ENCODE data around the gene TP63. TPM values are rescaled to one million over a fixed set of nuclear protein-coding genes. Genes with fewer than 3 reads are reported as not detected.
"Not testable (repeated sequence)": the region's sequence is repeated elsewhere in the genome, so short reads cannot be mapped to it uniquely, and the experiment has no call there.

Gene TP63
- polyA plus RNA-seq, 1 experiment: not detected

DNA sequence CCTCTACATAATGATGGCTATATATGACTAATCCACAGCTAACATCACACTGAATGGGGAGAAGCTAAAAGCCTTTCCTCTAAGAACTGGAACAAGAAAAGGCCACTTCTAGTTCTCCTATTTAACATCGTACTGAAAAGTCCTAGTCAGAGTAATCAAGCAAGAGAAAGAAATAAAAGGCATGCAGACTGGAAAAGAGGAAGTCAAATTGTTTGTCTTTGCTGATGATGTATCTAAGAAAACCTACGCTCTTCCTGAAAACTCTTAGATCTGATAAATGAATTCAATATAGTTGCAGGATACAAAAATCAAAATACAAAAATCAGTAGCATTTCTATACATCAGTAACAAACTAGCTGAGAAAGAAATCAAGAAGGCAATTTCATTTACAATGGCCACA, 116.9 kb downstream of the TP63 start:
- TF ChIP-seq, protein P1, sequence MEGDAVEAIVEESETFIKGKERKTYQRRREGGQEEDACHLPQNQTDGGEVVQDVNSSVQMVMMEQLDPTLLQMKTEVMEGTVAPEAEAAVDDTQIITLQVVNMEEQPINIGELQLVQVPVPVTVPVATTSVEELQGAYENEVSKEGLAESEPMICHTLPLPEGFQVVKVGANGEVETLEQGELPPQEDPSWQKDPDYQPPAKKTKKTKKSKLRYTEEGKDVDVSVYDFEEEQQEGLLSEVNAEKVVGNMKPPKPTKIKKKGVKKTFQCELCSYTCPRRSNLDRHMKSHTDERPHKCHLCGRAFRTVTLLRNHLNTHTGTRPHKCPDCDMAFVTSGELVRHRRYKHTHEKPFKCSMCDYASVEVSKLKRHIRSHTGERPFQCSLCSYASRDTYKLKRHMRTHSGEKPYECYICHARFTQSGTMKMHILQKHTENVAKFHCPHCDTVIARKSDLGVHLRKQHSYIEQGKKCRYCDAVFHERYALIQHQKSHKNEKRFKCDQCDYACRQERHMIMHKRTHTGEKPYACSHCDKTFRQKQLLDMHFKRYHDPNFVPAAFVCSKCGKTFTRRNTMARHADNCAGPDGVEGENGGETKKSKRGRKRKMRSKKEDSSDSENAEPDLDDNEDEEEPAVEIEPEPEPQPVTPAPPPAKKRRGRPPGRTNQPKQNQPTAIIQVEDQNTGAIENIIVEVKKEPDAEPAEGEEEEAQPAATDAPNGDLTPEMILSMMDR (IDR thresholded peaks at IDR 0.05; ENCODE audit: insufficient read depth, low read depth, low read length): no peak
- no peaks in the 10 kb centered on the region for H3K27me3 ChIP-seq (ENCODE audit: control insufficient read depth, insufficient read depth, low read length)
- H3K36me3 ChIP-seq (ENCODE audit: control insufficient read depth, insufficient read depth, low read length): no peaks in the 10 kb centered on the region
- DNase-seq (ENCODE audit: low read depth): no peak
- CTCF ChIA-PET: no interaction called here
- H3K4me3 ChIP-seq (ENCODE audit: low read depth, low read length): no peak overlapping the region
- POLR2A ChIA-PET: no interaction called here

DNA sequence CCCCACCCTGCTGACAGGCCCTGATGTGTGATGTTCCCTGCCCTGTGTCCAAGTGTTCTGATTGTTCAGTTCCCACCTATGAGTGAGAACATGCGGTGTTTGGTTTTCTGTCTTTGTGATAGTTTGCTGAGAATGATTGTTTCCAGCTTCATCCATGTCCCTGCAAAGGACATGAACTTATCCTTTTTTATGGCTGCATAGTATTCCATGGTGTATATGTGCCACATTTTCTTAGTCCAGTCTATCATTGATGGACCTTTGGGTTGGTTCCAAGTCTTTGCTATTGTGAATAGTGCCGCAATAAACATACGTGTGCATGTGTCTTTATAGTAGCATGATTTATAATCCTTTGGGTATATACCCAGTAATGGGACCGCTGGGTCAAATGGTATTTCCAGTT, 119.8 kb downstream of the TP63 start:
- H3K4me3 ChIP-seq (ENCODE audit: low read depth, low read length); POLR2A ChIA-PET; H3K36me3 ChIP-seq (ENCODE audit: control insufficient read depth, insufficient read depth, low read length); CTCF ChIA-PET; H3K27me3 ChIP-seq (ENCODE audit: control insufficient read depth, insufficient read depth, low read length); DNase-seq (ENCODE audit: low read depth): not testable (repeated sequence)

DNA sequence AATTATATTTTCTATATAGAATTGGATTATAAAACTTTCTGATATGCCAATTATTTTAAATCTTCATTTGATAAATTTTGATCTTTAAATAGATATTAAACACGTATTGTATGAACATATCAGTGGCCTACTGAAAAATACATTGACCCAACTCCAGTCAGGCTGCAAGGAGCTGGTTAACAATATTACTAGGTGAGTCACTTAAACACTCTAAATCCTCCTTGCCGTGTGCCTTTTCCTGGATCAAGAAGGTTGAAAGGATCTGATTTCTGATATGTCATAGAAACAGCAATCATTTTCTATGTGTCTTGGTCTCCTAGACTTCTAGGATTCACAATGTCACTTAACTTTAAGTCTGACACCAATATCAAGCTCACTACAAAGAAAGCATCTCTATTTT, 123.2 kb downstream of the TP63 start:
- H3K4me3 ChIP-seq (ENCODE audit: low read depth, low read length): no peak overlapping the region
- no peak for DNase-seq (ENCODE audit: low read depth)
- CTCF ChIA-PET: interaction anchor here (1.2 kb wide), 1 partner anchor 10 kb away, joined by 3 read pairs; no protein-coding TSS in a partner anchor
- H3K27me3 ChIP-seq (ENCODE audit: control insufficient read depth, insufficient read depth, low read length): no peaks in the 10 kb centered on the region
- POLR2A ChIA-PET: no interaction called here
- no peaks in the 10 kb centered on the region for H3K36me3 ChIP-seq (ENCODE audit: control insufficient read depth, insufficient read depth, low read length)
- TF ChIP-seq, protein P1 (IDR thresholded peaks at IDR 0.05; ENCODE audit: insufficient read depth, low read depth, low read length): no peak

DNA sequence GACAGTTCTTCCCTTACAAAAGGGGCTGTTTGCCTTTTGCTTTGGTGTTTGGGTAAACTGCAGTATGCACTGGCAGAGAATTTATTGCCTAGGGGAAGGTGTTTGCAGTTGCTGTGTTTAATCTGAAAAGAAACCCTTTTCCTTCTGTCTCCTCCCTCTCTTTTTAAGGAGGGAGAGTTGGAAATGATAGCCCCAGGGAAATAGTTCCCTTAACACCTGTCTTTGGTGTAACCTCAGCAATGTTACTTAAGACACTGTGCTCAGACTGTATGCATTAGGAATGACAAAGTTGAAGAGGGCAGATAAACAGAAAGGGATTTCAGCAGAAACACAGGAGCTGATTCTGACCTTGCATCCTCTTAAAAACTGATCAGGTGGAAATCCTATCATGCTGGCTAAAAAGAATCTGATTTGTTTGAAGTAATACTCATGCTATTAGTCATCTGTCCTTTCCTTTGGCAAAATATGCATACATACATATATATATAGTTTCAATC, 125.4 kb downstream of the TP63 start:
- no peaks in the 10 kb centered on the region for H3K36me3 ChIP-seq (ENCODE audit: control insufficient read depth, insufficient read depth, low read length)
- POLR2A ChIA-PET: no interaction called here
- TF ChIP-seq, protein P1 (IDR thresholded peaks at IDR 0.05; ENCODE audit: insufficient read depth, low read depth, low read length): no peak
- CTCF ChIA-PET: interaction anchor here (1.3 kb wide), 1 partner anchor 30 kb away, joined by 3 read pairs; no protein-coding TSS in a partner anchor
- no peak for DNase-seq (ENCODE audit: low read depth)
- H3K4me3 ChIP-seq (ENCODE audit: low read depth, low read length): no peak overlapping the region
- no peaks in the 10 kb centered on the region for H3K27me3 ChIP-seq (ENCODE audit: control insufficient read depth, insufficient read depth, low read length)

DNA sequence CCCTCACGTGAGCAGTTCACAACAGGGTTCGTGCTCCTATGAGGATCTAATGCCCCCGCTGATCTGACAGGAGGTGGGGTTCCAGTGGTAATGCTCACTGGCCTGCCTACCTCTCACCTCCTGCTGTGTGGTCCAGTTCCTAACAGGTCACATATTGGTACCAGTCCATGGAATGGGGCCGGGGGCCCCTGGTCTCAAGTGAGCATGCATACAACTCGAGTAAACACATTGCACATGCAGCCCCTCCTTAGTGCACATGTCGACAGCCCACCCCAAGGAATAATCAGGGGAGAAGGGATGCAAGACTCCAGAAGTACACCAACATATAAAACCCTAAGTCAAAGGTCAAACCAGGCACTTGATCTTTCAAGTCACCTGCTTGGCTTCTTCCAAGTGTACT, 127.0 kb downstream of the TP63 start:
- no peaks in the 10 kb centered on the region for H3K27me3 ChIP-seq (ENCODE audit: control insufficient read depth, insufficient read depth, low read length)
- ChIA-PET POLR2A (no interaction called here), CTCF (no interaction called here)
- no peak overlapping the region for H3K4me3 ChIP-seq (ENCODE audit: low read depth, low read length)
- TF ChIP-seq, protein P1 (IDR thresholded peaks at IDR 0.05; ENCODE audit: insufficient read depth, low read depth, low read length): no peak
- DNase-seq (ENCODE audit: low read depth): no peak
- H3K36me3 ChIP-seq (ENCODE audit: control insufficient read depth, insufficient read depth, low read length): no peaks in the 10 kb centered on the region

DNA sequence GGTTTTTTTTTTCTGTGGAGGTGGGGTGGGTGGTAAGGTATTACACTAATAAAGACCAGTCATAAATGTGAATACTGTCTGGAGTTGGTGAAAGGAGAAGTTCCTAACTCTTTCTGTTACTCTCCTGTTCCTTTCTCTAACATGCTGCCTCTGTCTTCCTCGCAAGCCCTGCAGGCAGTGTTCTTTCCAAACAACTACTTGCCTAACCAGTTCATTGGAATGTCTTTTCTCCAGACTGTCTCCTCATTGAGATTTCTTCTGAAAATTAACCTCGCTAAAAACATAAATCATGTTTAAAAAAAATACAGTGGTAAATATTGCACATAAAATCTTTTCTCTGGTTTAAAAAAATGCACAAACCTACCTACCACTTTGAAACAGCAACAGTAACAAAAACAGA, 135.2 kb downstream of the TP63 start:
- Histone ChIP-seq H3K4me3 (ENCODE audit: low read depth, low read length) (no peak overlapping the region), H3K36me3 (ENCODE audit: control insufficient read depth, insufficient read depth, low read length) (no peaks in the 10 kb centered on the region), H3K27me3 (ENCODE audit: control insufficient read depth, insufficient read depth, low read length) (no peaks in the 10 kb centered on the region)
- no peak for DNase-seq (ENCODE audit: low read depth)
- ChIA-PET CTCF (no interaction called here), POLR2A (no interaction called here)
- TF ChIP-seq, protein P1 (IDR thresholded peaks at IDR 0.05; ENCODE audit: insufficient read depth, low read depth, low read length): no peak
